ENCODE results near the gene OTUD1. TPM values are rescaled to one million over a fixed set of nuclear protein-coding genes. Genes with fewer than 3 reads are reported as not detected.

OTUD1 gene
- total RNA-seq, 1 donor from 2014 or later: 24.1 TPM

DNA sequence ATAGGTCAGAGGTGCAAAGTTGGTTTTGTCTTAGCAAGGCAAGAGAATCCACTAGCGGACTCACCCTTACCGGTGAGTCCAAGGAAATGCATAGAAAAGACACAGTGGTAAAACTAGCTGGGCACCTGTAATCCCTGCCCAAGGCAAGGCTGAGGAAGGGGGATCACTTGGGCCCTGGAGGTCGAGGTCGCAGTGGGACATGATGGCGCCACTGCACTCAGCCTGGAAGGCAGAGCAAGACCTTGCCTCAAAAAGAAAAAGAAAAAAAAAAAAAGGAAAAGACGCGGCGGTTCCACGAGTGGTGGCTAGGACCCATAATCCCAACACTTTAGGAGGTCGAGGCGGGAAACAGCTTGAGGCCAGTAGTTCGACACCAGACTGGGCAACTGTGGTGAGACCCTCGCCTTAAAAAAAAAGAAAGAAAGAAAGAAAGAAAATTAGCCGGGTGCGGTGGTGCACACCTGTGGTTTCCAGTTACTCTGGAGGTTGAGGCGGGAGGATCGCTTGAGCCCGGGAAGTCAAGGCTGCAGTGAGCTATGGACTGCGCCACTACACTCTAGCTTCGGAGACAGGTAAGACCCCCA lies 820 bp upstream of the OTUD1 start:
- H3K36me3 ChIP-seq: peaks cover 0 to 7% of the 10 kb centered on the region in 2 donors
- TF ChIP-seq, protein P1, sequence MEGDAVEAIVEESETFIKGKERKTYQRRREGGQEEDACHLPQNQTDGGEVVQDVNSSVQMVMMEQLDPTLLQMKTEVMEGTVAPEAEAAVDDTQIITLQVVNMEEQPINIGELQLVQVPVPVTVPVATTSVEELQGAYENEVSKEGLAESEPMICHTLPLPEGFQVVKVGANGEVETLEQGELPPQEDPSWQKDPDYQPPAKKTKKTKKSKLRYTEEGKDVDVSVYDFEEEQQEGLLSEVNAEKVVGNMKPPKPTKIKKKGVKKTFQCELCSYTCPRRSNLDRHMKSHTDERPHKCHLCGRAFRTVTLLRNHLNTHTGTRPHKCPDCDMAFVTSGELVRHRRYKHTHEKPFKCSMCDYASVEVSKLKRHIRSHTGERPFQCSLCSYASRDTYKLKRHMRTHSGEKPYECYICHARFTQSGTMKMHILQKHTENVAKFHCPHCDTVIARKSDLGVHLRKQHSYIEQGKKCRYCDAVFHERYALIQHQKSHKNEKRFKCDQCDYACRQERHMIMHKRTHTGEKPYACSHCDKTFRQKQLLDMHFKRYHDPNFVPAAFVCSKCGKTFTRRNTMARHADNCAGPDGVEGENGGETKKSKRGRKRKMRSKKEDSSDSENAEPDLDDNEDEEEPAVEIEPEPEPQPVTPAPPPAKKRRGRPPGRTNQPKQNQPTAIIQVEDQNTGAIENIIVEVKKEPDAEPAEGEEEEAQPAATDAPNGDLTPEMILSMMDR (IDR thresholded peaks at IDR 0.05): no peak
- no peak for DNase-seq (ENCODE audit: low spot score in 2 of 2)
- peaks cover 0 to 16% of the 10 kb centered on the region in 2 donors for H3K4me1 ChIP-seq
- H3K27me3 ChIP-seq: no peaks in the 10 kb centered on the region
- peak overlapping the region; percentile 41 to 88 for H3K27ac ChIP-seq
- H3K4me3 ChIP-seq: peak overlapping the region; percentile 91 to 96
- intact Hi-C loops (cut with DNase I): loop anchor here (2.0 to 10.0 kb wide), 4 partner anchors 343 to 1913 kb away; partner anchors contain the start of genes ARHGAP21, BMI1, MSRB2 and SKIDA1
- no peaks in the 10 kb centered on the region for H3K9me3 ChIP-seq

DNA sequence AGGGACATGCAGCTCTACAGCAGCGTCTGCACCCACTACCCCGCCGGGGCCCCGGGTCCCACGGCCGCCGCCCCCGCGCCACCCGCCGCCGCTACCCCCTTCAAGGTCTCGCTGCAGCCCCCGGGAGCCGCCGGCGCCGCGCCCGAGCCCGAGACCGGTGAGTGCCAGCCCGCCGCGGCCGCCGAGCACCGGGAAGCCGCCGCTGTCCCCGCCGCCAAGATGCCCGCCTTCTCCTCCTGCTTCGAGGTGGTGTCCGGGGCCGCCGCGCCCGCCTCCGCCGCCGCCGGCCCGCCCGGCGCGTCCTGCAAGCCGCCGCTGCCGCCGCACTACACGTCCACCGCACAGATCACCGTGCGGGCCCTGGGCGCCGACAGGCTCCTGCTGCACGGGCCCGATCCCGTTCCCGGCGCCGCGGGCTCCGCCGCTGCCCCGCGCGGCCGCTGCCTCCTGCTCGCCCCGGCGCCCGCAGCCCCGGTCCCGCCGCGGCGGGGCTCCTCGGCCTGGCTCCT lies 631 bp downstream of the OTUD1 start:
- intact Hi-C loops (cut with DNase I): loop anchor here (2.0 to 10.0 kb wide), 4 partner anchors 345 to 1915 kb away; partner anchors contain the start of genes ARHGAP21, BMI1, MSRB2 and SKIDA1
- no peak for DNase-seq (ENCODE audit: low spot score in 2 of 2)
- Histone ChIP-seq H3K27ac (peak overlapping the region; percentile 88 to 93), H3K4me1 (peaks cover 0 to 27% of the 10 kb centered on the region in 2 donors), H3K4me3 (peak overlapping the region; percentile 91 to 96), H3K9me3 (no peaks in the 10 kb centered on the region), H3K27me3 (no peaks in the 10 kb centered on the region), H3K36me3 (peaks cover 0 to 18% of the 10 kb centered on the region in 2 donors)
- TF ChIP-seq, protein P1 (IDR thresholded peaks at IDR 0.05): no peak

DNA sequence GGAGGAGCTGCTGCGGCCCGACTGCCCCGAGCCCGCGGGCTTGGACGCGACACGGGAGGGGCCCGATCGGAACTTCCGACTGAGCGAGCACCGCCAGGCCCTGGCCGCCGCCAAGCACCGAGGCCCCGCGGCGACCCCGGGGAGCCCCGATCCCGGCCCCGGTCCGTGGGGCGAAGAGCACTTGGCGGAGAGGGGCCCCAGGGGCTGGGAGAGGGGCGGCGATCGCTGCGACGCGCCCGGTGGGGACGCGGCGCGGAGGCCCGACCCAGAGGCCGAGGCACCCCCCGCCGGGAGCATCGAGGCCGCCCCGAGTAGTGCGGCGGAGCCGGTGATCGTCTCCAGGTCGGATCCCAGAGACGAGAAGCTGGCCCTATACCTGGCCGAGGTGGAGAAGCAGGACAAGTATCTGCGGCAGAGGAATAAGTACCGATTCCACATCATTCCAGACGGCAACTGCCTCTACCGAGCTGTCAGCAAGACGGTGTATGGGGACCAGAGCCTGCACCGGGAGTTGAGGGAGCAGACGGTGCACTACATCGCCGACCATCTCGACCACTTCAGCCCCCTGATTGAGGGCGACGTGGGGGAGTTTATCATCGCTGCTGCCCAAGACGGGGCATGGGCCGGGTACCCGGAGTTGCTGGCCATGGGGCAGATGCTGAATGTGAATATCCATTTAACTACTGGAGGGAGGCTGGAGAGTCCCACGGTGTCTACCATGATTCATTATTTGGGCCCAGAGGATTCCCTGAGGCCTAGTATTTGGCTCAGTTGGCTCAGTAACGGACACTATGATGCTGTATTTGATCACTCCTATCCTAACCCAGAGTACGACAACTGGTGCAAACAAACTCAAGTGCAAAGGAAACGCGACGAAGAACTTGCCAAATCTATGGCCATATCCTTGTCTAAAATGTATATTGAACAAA lies 1.4 kb downstream of the OTUD1 start:
- H3K27ac ChIP-seq: peak overlapping the region; percentile 83 to 88
- peak overlapping the region; percentile 91 to 96 for H3K4me3 ChIP-seq
- peaks cover 0 to 25% of the 10 kb centered on the region in 2 donors for H3K36me3 ChIP-seq
- TF ChIP-seq, protein P1 (IDR thresholded peaks at IDR 0.05): no peak
- intact Hi-C loops (cut with DNase I): loop anchor here (2.0 to 10.0 kb wide), 4 partner anchors 345 to 1915 kb away; partner anchors contain the start of genes ARHGAP21, BMI1, MSRB2 and SKIDA1
- H3K4me1 ChIP-seq: peaks cover 0 to 27% of the 10 kb centered on the region in 2 donors
- H3K27me3 ChIP-seq: no peaks in the 10 kb centered on the region
- H3K9me3 ChIP-seq: no peaks in the 10 kb centered on the region
- peak in 1 of 2 donors; percentile 65 for DNase-seq (ENCODE audit: low spot score in 2 of 2)

DNA sequence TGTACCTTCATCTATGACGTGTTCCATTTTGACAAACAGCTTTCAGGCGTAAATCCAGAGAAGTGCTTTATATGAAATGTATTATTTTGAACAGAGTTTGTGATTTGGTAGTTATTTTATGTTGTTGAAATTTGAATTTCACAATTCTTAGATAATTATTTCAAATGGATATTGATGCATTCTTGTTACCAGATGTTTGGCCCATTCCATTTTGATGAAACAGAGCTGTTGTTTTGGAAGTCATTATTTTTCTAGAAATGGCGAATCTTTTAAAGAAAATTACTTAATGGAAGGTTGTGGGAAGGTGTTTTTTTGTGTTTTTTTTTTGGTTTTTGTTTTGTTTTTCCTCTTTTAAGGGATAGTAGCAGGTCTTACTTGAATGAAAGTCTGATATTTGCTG lies 2.4 kb downstream of the OTUD1 start:
- peaks cover 0 to 30% of the 10 kb centered on the region in 2 donors for H3K36me3 ChIP-seq
- H3K4me3 ChIP-seq: peak overlapping the region; percentile 91 to 96
- peaks cover 0 to 27% of the 10 kb centered on the region in 2 donors for H3K4me1 ChIP-seq
- H3K27me3 ChIP-seq: no peaks in the 10 kb centered on the region
- H3K27ac ChIP-seq: no peak overlapping the region
- intact Hi-C loops (cut with DNase I): no loop called here
- TF ChIP-seq, protein P1 (IDR thresholded peaks at IDR 0.05): no peak
- H3K9me3 ChIP-seq: no peaks in the 10 kb centered on the region
- no peak for DNase-seq (ENCODE audit: low spot score in 2 of 2)

DNA sequence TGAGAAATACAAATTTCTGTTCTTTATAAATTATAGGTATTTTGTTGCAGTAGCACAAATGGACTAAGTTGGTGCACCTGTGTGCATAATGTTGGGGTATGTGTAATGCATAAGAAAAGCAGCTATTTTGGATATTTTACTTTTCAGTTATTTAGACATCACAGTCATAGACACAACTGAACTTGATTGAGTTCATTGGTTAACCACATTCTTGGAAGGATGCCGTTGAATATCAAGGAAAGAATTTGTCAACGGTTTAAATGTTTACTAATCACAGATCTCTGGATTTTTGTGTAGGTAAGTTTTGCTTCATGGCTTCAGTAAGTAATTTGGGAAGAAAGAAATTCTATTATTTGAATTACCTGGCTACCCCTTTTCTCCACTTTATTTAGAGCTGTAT lies 4.1 kb downstream of the OTUD1 start:
- Histone ChIP-seq H3K4me3 (peak overlapping the region; percentile 91 to 96), H3K9me3 (no peaks in the 10 kb centered on the region), H3K27me3 (no peaks in the 10 kb centered on the region), H3K4me1 (peaks cover 0 to 27% of the 10 kb centered on the region in 2 donors), H3K27ac (no peak overlapping the region), H3K36me3 (peaks cover 0 to 35% of the 10 kb centered on the region in 2 donors)
- intact Hi-C loops (cut with DNase I): no loop called here
- TF ChIP-seq, protein P1 (IDR thresholded peaks at IDR 0.05): no peak
- no peak for DNase-seq (ENCODE audit: low spot score in 2 of 2)
